PFSK-1 (cell line): ENCODE data around the gene DHX35.

Source experiments
- FOXP2 ChIP-seq: optimal IDR thresholded peaks from 2 replicates; pipeline ENCODE3; 2011; ENCODE audit warnings: borderline replicate concordance, control low read depth, inconsistent platforms; ENCODE audit not compliant: insufficient read depth; ENCODE audit errors: extremely low read length, extremely low read depth
- POLR2AphosphoS5 ChIP-seq: IDR thresholded peaks from 2 replicates; pipeline ENCODE4 v1.6.1; 2012; ENCODE audit warnings: low read depth, mild to moderate bottlenecking, control low read depth, low read length, moderate library complexity
- REST ChIP-seq, 2 experiments: IDR thresholded peaks; 2 replicates each; pipeline versions ENCODE4 v1.6.1 to v1.8.0; 2011 to 2012; ENCODE audit warnings: low read depth in 2 of 2, low read length in 2 of 2, control low read depth in 1 of 2, inconsistent platforms in 1 of 2, mild to moderate bottlenecking in 1 of 2, moderate library complexity in 1 of 2; ENCODE audit not compliant: insufficient read depth in 1 of 2
- SIN3A ChIP-seq: IDR thresholded peaks from 2 replicates; pipeline ENCODE4 v1.6.1; 2012; ENCODE audit warnings: mild to moderate bottlenecking, low read length, moderate library complexity, borderline replicate concordance; ENCODE audit not compliant: insufficient read depth
- TAF1 ChIP-seq: IDR thresholded peaks from 2 replicates; pipeline ENCODE4 v1.6.1; 2012; ENCODE audit warnings: low read length, control low read depth, borderline replicate concordance; ENCODE audit not compliant: insufficient read depth

The DHX35 gene

GRCh38 chr20:38970302-38970701, 8.2 kb downstream of the DHX35 start:
- TF ChIP-seq REST (IDR thresholded peaks at IDR 0.05; ENCODE audit: insufficient read depth in 1 of 2, low read depth in 2 of 2, low read length in 2 of 2) (no peak), TAF1 (no peak), POLR2AphosphoS5 (no peak), SIN3A (no peak), FOXP2 (no peak)

GRCh38 chr20:38973107-38973506, 11.0 kb downstream of the DHX35 start:
- TF ChIP-seq SIN3A (no peak), FOXP2 (no peak), REST (IDR thresholded peaks at IDR 0.05; ENCODE audit: insufficient read depth in 1 of 2, low read depth in 2 of 2, low read length in 2 of 2) (no peak), TAF1 (no peak), POLR2AphosphoS5 (no peak)

- TF ChIP-seq TAF1: no peak
- TF ChIP-seq POLR2AphosphoS5: no peak
- TF ChIP-seq REST (IDR thresholded peaks at IDR 0.05; ENCODE audit: insufficient read depth in 1 of 2, low read depth in 2 of 2, low read length in 2 of 2): no peak
- TF ChIP-seq FOXP2: no peak
- no peak for TF ChIP-seq SIN3A
These were observed 11.5 kb downstream of the DHX35 start for GRCh38 chr20:38973645-38974044.

GRCh38 chr20:38975539-38976120, 13.5 kb downstream of the DHX35 start:
- no peak for TF ChIP-seq SIN3A
- no peak for TF ChIP-seq REST (IDR thresholded peaks at IDR 0.05; ENCODE audit: insufficient read depth in 1 of 2, low read depth in 2 of 2, low read length in 2 of 2)
- TF ChIP-seq TAF1: no peak
- no peak for TF ChIP-seq POLR2AphosphoS5
- TF ChIP-seq FOXP2: no peak

- TF ChIP-seq POLR2AphosphoS5: no peak
- TF ChIP-seq FOXP2: no peak
- no peak for TF ChIP-seq REST (IDR thresholded peaks at IDR 0.05; ENCODE audit: insufficient read depth in 1 of 2, low read depth in 2 of 2, low read length in 2 of 2)
- TF ChIP-seq TAF1: no peak
- TF ChIP-seq SIN3A: no peak
These were observed 17.3 kb downstream of the DHX35 start for GRCh38 chr20:38979434-38979833.
